Gastrocnemius medialis (tissue), 4 donors: ENCODE results near the gene CXCR4. TPM values are rescaled to one million over a fixed set of nuclear protein-coding genes. Genes with fewer than 3 reads are reported as not detected.

Experiments
- ATAC-seq, 2 donors: fragments of 150-250 bp; one replicate each; pipeline ENCODE4 v1.9.1; 2016
- DNase-seq, 2 donors: peaks; one replicate each; pipeline ENCODE4 v3.0.0-alpha.2; 2019
- H3K27ac ChIP-seq, 4 donors: fragments of 200-600 bp; sonication (generic); 1 replicate in 1 of 4; 2 replicates in 3 of 4; pipeline ENCODE4 v1.5.1; 2016 to 2018; ENCODE audit warnings: mild to moderate bottlenecking in 2 of 4, moderate library complexity in 1 of 4
- H3K27me3 ChIP-seq, 3 donors: fragments of 200-600 bp; sonication (generic) in 2 of 3; 1 replicate in 1 of 3; 2 replicates in 2 of 3; pipeline versions ENCODE4 v1.5.1 to v1.6.0; 2016 to 2019; ENCODE audit warnings: mild to moderate bottlenecking in 1 of 3, moderate library complexity in 1 of 3
- H3K36me3 ChIP-seq, 2 donors: fragments of 200-600 bp; sonication (generic) in 1 of 2; one replicate each; pipeline ENCODE4 v1.5.1; 2017 to 2018
- H3K4me1 ChIP-seq, 2 donors: fragments of 200-600 bp; sonication (generic) in 1 of 2; one replicate each; pipeline ENCODE4 v1.5.1; 2016 to 2017; ENCODE audit warnings: mild to moderate bottlenecking in 2 of 2
- H3K4me3 ChIP-seq, 4 donors: fragments of 200-600 bp; sonication (generic) in 3 of 4; 1 replicate in 1 of 4; 2 replicates in 3 of 4; pipeline ENCODE4 v1.5.1; 2016 to 2019; ENCODE audit warnings: mild to moderate bottlenecking in 2 of 4
- H3K9me3 ChIP-seq, 3 donors: fragments of 200-600 bp; sonication (generic) in 2 of 3; 1 replicate in 1 of 3; 2 replicates in 2 of 3; pipeline ENCODE4 v1.5.1; 2016 to 2019
- CTCF ChIP-seq, 5 experiments: fragments of 450-650 bp in 3 of 5; fragments of 200-600 bp in 2 of 5; sonication (generic) in 2 of 5; IDR thresholded peaks in 4 of 5; conservative IDR thresholded peaks in 1 of 5; 1 replicate in 4 of 5; 2 replicates in 1 of 5; pipeline ENCODE4 v1.5.1; 2016 to 2019; ENCODE audit warnings: antibody characterized with exemption in 5 of 5, mild to moderate bottlenecking in 3 of 5, moderate library complexity in 3 of 5
- POLR2A ChIP-seq, 2 donors: fragments of 450-650 bp; IDR thresholded peaks; one replicate each; pipeline ENCODE4 v1.6.1; 2017; ENCODE audit warnings: antibody characterized with exemption in 2 of 2, mild to moderate bottlenecking in 2 of 2, moderate library complexity in 2 of 2
- in situ Hi-C, 4 donors: fragments of 200-750 bp; cut with MboI; loops; one replicate each; pipeline versions ENCODE4 v1.15.0 to v1.8.0; 2017; ENCODE audit warnings: low sequenced_read_pairs in 4 of 4
- intact Hi-C: fragments of 100-400 bp; cut with DNase I; formaldehyde crosslinking; loops from one replicate; pipeline ENCODE4 v1.15.1; 2023; ENCODE audit warnings: low total_unique reads
- total RNA-seq, 4 donors: library from RNA; depleted of rRNA; stranded (reverse); fragments of >200 nt; gene quantifications; one replicate each; pipeline versions ENCODE4 v1.1.0 to v1.2.3, GENCODE V29; 2016

CXCR4 gene
- total RNA-seq, 4 donors from 2014 or later = 2.5 to 6.6 (median 4.0) TPM

DNA sequence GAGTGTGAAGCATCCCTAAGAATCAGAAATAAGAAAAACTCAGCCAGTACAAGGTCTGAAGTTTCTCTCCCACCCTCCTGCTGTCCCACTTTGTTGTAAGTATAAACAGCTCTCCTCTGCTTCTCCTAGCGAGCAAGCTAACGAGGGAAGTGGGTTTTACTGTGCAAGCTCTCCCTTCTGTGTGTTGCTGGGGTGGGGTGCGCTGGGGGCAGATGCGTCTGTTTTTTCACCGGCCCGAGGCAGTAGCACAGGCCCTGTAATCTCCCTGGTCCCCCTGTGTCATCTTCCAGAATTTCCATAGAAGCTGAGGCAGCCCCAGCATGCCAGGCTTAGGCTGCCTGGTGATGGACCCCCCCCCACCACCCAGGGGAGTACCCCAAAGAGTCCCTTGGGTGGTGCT, 9.4 kb upstream of the CXCR4 start:
- Histone ChIP-seq H3K27ac (no peak overlapping the region), H3K4me1 (peaks cover 0 to 3% of the 10 kb centered on the region in 2 donors), H3K9me3 (no peaks in the 10 kb centered on the region), H3K4me3 (no peak overlapping the region), H3K36me3 (no peaks in the 10 kb centered on the region), H3K27me3 (peaks cover 5 to 20% (median 12%) of the 10 kb centered on the region in 3 donors)
- intact Hi-C loops = no loop called here
- ATAC-seq (no peak), DNase-seq (no peak)
- in situ Hi-C loops = no loop called here
- no peak for TF ChIP-seq POLR2A (IDR thresholded peaks at IDR 0.05)
- TF ChIP-seq CTCF (IDR thresholded peaks at IDR 0.05 in 4 of 5, conservative IDR thresholded peaks at IDR 0.05 in 1 of 5) = no peak

- Histone ChIP-seq H3K27ac (no peak overlapping the region), H3K27me3 (peaks cover 13 to 18% (median 13%) of the 10 kb centered on the region in 3 donors), H3K4me1 (peaks cover 0 to 3% of the 10 kb centered on the region in 2 donors), H3K36me3 (no peaks in the 10 kb centered on the region), H3K4me3 (no peak overlapping the region), H3K9me3 (no peaks in the 10 kb centered on the region)
- TF ChIP-seq POLR2A (IDR thresholded peaks at IDR 0.05) = no peak
- no peak for TF ChIP-seq CTCF (IDR thresholded peaks at IDR 0.05 in 4 of 5, conservative IDR thresholded peaks at IDR 0.05 in 1 of 5)
- no peak for ATAC-seq
- intact Hi-C loops (no loop called here), in situ Hi-C loops (no loop called here)
- no peak for DNase-seq
Measured at GRCh38 chr2:136126421-136126926, 8.5 kb upstream of the CXCR4 start.

DNA sequence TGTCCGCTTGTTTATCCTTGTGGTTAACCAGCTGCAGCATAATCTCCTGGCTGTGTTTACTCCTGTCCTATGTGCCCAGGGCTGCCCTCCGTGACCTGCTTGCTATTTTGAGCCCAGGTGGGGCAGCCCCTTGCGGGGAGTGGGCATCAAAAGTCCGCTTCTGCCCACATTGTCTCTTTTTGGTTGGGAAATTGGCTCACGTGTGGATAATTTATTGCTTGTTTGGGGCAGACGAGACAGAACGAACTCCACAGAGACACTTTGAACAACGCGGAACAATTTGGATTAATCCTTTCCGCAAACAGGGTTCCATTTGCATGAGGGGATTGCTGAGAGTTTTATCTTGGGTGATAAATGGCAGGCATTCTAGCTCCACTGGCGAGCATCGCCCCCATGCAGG, 8.1 kb upstream of the CXCR4 start:
- intact Hi-C loops = no loop called here
- H3K4me3 ChIP-seq = no peak overlapping the region

GRCh38 chr2:136125236-136125635, 7.3 kb upstream of the CXCR4 start:
- H3K27me3 ChIP-seq = peaks cover 19 to 24% (median 22%) of the 10 kb centered on the region in 3 donors
- no peak for ATAC-seq
- no peaks in the 10 kb centered on the region for H3K36me3 ChIP-seq
- in situ Hi-C loops = no loop called here
- intact Hi-C loops = no loop called here
- H3K4me1 ChIP-seq = peaks cover 0 to 3% of the 10 kb centered on the region in 2 donors
- TF ChIP-seq POLR2A (IDR thresholded peaks at IDR 0.05) = no peak
- no peak for TF ChIP-seq CTCF (IDR thresholded peaks at IDR 0.05 in 4 of 5, conservative IDR thresholded peaks at IDR 0.05 in 1 of 5)
- DNase-seq = no peak
- H3K4me3 ChIP-seq = no peak overlapping the region
- no peaks in the 10 kb centered on the region for H3K9me3 ChIP-seq
- H3K27ac ChIP-seq = no peak overlapping the region

More for the DNA sequence above, 8.1 kb upstream of the CXCR4 start:
- Histone ChIP-seq H3K4me1 (peaks cover 0 to 3% of the 10 kb centered on the region in 2 donors), H3K36me3 (no peaks in the 10 kb centered on the region), H3K9me3 (no peaks in the 10 kb centered on the region), H3K27me3 (peaks cover 17 to 18% (median 18%) of the 10 kb centered on the region in 3 donors), H3K27ac (no peak overlapping the region)
- in situ Hi-C loops = no loop called here
- DNase-seq (no peak), ATAC-seq (no peak)
- TF ChIP-seq CTCF (IDR thresholded peaks at IDR 0.05 in 4 of 5, conservative IDR thresholded peaks at IDR 0.05 in 1 of 5) (no peak), POLR2A (IDR thresholded peaks at IDR 0.05) (no peak)

- Histone ChIP-seq H3K27ac (no peak overlapping the region), H3K9me3 (no peaks in the 10 kb centered on the region), H3K27me3 (peaks cover 22 to 28% (median 26%) of the 10 kb centered on the region in 3 donors), H3K36me3 (no peaks in the 10 kb centered on the region), H3K4me3 (no peak overlapping the region), H3K4me1 (peaks cover 0 to 3% of the 10 kb centered on the region in 2 donors)
- intact Hi-C loops = no loop called here
- ATAC-seq (no peak), DNase-seq (no peak)
- TF ChIP-seq POLR2A (IDR thresholded peaks at IDR 0.05) = no peak
- in situ Hi-C loops = no loop called here
Measured at GRCh38 chr2:136124805-136125204, 6.9 kb upstream of the CXCR4 start.
